ENCODE data around the gene EGF.

EGF gene

GRCh38 chr4:109966891-109967481 lies 54.3 kb downstream of the EGF start:
- no peak for DNase-seq

- no peak for DNase-seq
These were observed 55.3 kb downstream of the EGF start for GRCh38 chr4:109967798-109968520.

GRCh38 chr4:109969087-109969486 lies 56.4 kb downstream of the EGF start:
- no peak for DNase-seq

GRCh38 chr4:109969919-109970318 lies 57.2 kb downstream of the EGF start:
- DNase-seq = no peak

- no peak for DNase-seq
These were observed 60.3 kb downstream of the EGF start for GRCh38 chr4:109972786-109973528.

- DNase-seq = no peak
These were observed 60.8 kb downstream of the EGF start for GRCh38 chr4:109973529-109973905.

GRCh38 chr4:109976189-109976588 lies 63.5 kb downstream of the EGF start:
- DNase-seq = no peak

- DNase-seq = no peak
These were observed 65.3 kb downstream of the EGF start for GRCh38 chr4:109977854-109978501.

GRCh38 chr4:109978704-109979454 lies 66.2 kb downstream of the EGF start:
- no peak for DNase-seq

- DNase-seq = no peak
These were observed 67.4 kb downstream of the EGF start for GRCh38 chr4:109979920-109980717.

- DNase-seq = no peak
These were observed 69.3 kb downstream of the EGF start for GRCh38 chr4:109981936-109982335.

- DNase-seq = no peak
These were observed 69.8 kb downstream of the EGF start for GRCh38 chr4:109982521-109982920.

- no peak for DNase-seq
These were observed 73.6 kb downstream of the EGF start for GRCh38 chr4:109985993-109986974.

- no peak for DNase-seq
These were observed 76.4 kb downstream of the EGF start for GRCh38 chr4:109989044-109989443.

GRCh38 chr4:109989618-109990017 lies 76.9 kb downstream of the EGF start:
- DNase-seq = no peak

GRCh38 chr4:109990261-109991257 lies 77.9 kb downstream of the EGF start:
- no peak for DNase-seq

GRCh38 chr4:109993116-109993515 lies 80.4 kb downstream of the EGF start:
- no peak for DNase-seq

- DNase-seq = no peak
These were observed 81.7 kb downstream of the EGF start for GRCh38 chr4:109994415-109994827.

GRCh38 chr4:109996526-109996925 lies 83.8 kb downstream of the EGF start:
- no peak for DNase-seq

Measured in NCI-H2171 (cell line).